ENCODE data around the gene MAP2K7. TPM values are rescaled to one million over a fixed set of nuclear protein-coding genes. Genes with fewer than 3 reads are reported as not detected.

MAP2K7 gene
- polyA plus RNA-seq, 1 donor (not counting 4 experiments of a cell fraction or from before 2014, with no cell fraction given): 8.4 TPM

- no peaks in the 10 kb centered on the region for H3K9me3 ChIP-seq (ENCODE audit: control insufficient read depth, low read depth, low read length)
- TF ChIP-seq CTCF (optimal IDR thresholded peaks at IDR 0.05 in 1 of 3, IDR thresholded peaks at IDR 0.05 in 1 of 3, conservative IDR thresholded peaks at IDR 0.05 in 1 of 3; ENCODE audit: extremely low read depth in 1 of 3, insufficient read depth in 2 of 3, low read length in 3 of 3): no peak
- TF ChIP-seq EZH2 (IDR thresholded peaks at IDR 0.05; ENCODE audit: low read length): no peak
- no peak overlapping the region for H3K27ac ChIP-seq (ENCODE audit: control insufficient read depth, insufficient read depth, low read length)
- H3K36me3 ChIP-seq (ENCODE audit: control insufficient read depth in 2 of 2, extremely low read depth in 1 of 2, insufficient read depth in 2 of 2, low read length in 2 of 2): peaks cover 7 to 11% of the 10 kb centered on the region in 2 experiments
- H2AFZ ChIP-seq (ENCODE audit: control insufficient read depth, low read length): no peak overlapping the region
- no peak overlapping the region for H3K4me3 ChIP-seq (ENCODE audit: control insufficient read depth in 2 of 3, extremely low read depth in 1 of 3, insufficient read depth in 2 of 3, low read depth in 1 of 3, low read length in 3 of 3)
- DNase-seq (ENCODE audit: low read depth, low spot score): no peak
- no peak overlapping the region for H3K4me2 ChIP-seq (ENCODE audit: control insufficient read depth, extremely low read depth, insufficient read depth, low read depth, low read length)
- H3K9me1 ChIP-seq (ENCODE audit: control insufficient read depth, extremely low read depth, insufficient read depth, low read length): no peaks in the 10 kb centered on the region
- dilution Hi-C loops (cut with MboI; ENCODE audit: extremely low pct_ligation_motif_present, low sequenced_read_pairs): no loop called here
- no peak for FAIRE-seq
- peaks cover 9% of the 10 kb centered on the region for H3K4me1 ChIP-seq (ENCODE audit: control insufficient read depth, extremely low read depth, insufficient read depth, low read length)
- no peaks in the 10 kb centered on the region for H3K79me2 ChIP-seq (ENCODE audit: control insufficient read depth, insufficient read depth, low read length)
- no peaks in the 10 kb centered on the region for H4K20me1 ChIP-seq (ENCODE audit: control insufficient read depth, extremely low read depth, insufficient read depth, low read length)
- H3K27me3 ChIP-seq (ENCODE audit: control insufficient read depth, extremely low read depth, insufficient read depth, low read length): peaks cover 24% of the 10 kb centered on the region
- no peak overlapping the region for H3K9ac ChIP-seq (ENCODE audit: control insufficient read depth, extremely low read depth, insufficient read depth, low read length)
Measured at GRCh38 chr19:7914099-7914498, 10.4 kb downstream of the MAP2K7 start.

DNA sequence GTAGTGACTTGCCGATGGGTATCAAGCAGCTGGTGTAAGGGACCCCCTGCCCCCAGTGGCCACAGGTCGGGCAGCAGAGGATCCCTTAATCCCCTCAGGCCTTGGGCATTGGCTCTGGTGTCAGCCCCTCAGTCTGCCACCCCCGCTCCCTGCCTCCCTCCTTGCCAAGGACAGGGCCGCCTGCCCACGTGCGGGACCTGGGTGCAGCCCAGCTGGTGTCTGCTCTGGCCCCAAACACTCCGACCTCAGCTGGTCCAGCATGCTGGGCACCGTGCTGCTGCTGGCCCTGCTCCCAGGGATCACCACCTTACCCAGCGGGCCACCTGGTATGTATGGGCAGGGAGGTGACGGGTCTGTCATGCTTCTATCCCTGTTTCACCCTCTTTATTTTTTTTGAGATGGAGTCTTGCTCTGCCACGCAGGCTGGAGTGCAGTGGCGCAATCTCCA lies 10.9 kb downstream of the MAP2K7 start, which contains the start of gene TGFBR3L:
TGFBR3L (plus strand) TSS at position 233 of the 448 bp plus-strand sequence.
- FAIRE-seq: no peak
- H3K27me3 ChIP-seq (ENCODE audit: control insufficient read depth, extremely low read depth, insufficient read depth, low read length): peaks cover 24% of the 10 kb centered on the region
- no peaks in the 10 kb centered on the region for H4K20me1 ChIP-seq (ENCODE audit: control insufficient read depth, extremely low read depth, insufficient read depth, low read length)

More for the DNA sequence above, 10.9 kb downstream of the MAP2K7 start, which contains the start of gene TGFBR3L:
- no peak for TF ChIP-seq EZH2 (IDR thresholded peaks at IDR 0.05; ENCODE audit: low read length)
- TF ChIP-seq CTCF (optimal IDR thresholded peaks at IDR 0.05 in 1 of 3, IDR thresholded peaks at IDR 0.05 in 1 of 3, conservative IDR thresholded peaks at IDR 0.05 in 1 of 3; ENCODE audit: extremely low read depth in 1 of 3, insufficient read depth in 2 of 3, low read length in 3 of 3): no peak
- H3K27ac ChIP-seq (ENCODE audit: control insufficient read depth, insufficient read depth, low read length): no peak within 1 kb of the TSS
- dilution Hi-C loops (cut with MboI; ENCODE audit: extremely low pct_ligation_motif_present, low sequenced_read_pairs): no loop called here
- no peak within 1 kb of the TSS for H2AFZ ChIP-seq (ENCODE audit: control insufficient read depth, low read length)
- no peaks in the 10 kb centered on the region for H3K79me2 ChIP-seq (ENCODE audit: control insufficient read depth, insufficient read depth, low read length)
- H3K9ac ChIP-seq (ENCODE audit: control insufficient read depth, extremely low read depth, insufficient read depth, low read length): no peak within 1 kb of the TSS
- no peaks in the 10 kb centered on the region for H3K9me3 ChIP-seq (ENCODE audit: control insufficient read depth, low read depth, low read length)
- H3K4me3 ChIP-seq (ENCODE audit: control insufficient read depth in 2 of 3, extremely low read depth in 1 of 3, insufficient read depth in 2 of 3, low read depth in 1 of 3, low read length in 3 of 3): no peak within 1 kb of the TSS
- peaks cover 11% of the 10 kb centered on the region for H3K4me1 ChIP-seq (ENCODE audit: control insufficient read depth, extremely low read depth, insufficient read depth, low read length)
- no peak within 1 kb of the TSS for H3K4me2 ChIP-seq (ENCODE audit: control insufficient read depth, extremely low read depth, insufficient read depth, low read depth, low read length)
- DNase-seq (ENCODE audit: low read depth, low spot score): no peak
- no peaks in the 10 kb centered on the region for H3K9me1 ChIP-seq (ENCODE audit: control insufficient read depth, extremely low read depth, insufficient read depth, low read length)
- peaks cover 7 to 11% of the 10 kb centered on the region in 2 experiments for H3K36me3 ChIP-seq (ENCODE audit: control insufficient read depth in 2 of 2, extremely low read depth in 1 of 2, insufficient read depth in 2 of 2, low read length in 2 of 2)
